ENCODE measurements around the gene LRP8. TPM values are rescaled to one million over a fixed set of nuclear protein-coding genes. Genes with fewer than 3 reads are reported as not detected.

Gene LRP8
- total and polyA plus RNA-seq, 2 of the 4 experiments (the other 2 are of a cell fraction) = 12.0 to 12.1 TPM

- no peaks in the 10 kb centered on the region; the same call in 1 of the 2 replicates for H4K20me1 ChIP-seq (ENCODE audit: insufficient read depth, low read length)
- no peak overlapping the region for H2BK5ac ChIP-seq (ENCODE audit: low read depth, low read length, poor library complexity, severe bottlenecking)
- H2BK20ac ChIP-seq (ENCODE audit: low read depth, low read length) = no peak overlapping the region
- intact Hi-C loops (cut with micrococcal nuclease) = no loop called here
- dilution Hi-C loops (cut with HindIII; ENCODE audit: low sequenced_read_pairs, unreplicated experiment) = no loop called here
- no peaks in the 10 kb centered on the region for H3K9me1 ChIP-seq (ENCODE audit: insufficient read depth, low read length)
- no peak overlapping the region for H4K5ac ChIP-seq (ENCODE audit: low read depth, low read length)
- H3K14ac ChIP-seq (replicated peaks; ENCODE audit: low read depth, low read length) = no peak overlapping the region
- no peak overlapping the region for H3K4me2 ChIP-seq (ENCODE audit: low read depth, low read length)
- H2AK5ac ChIP-seq (ENCODE audit: low read depth, low read length) = no peak overlapping the region
- H3K27me3 ChIP-seq (ENCODE audit: control insufficient read depth, insufficient read depth, low read length) = peaks cover 49% of the 10 kb centered on the region
- ATAC-seq (ENCODE audit: low read depth) (no peak), DNase-seq (no peak)
- H4K8ac ChIP-seq (ENCODE audit: low read depth in 2 of 2, low read length in 2 of 2) = no peak overlapping the region
- H2BK120ac ChIP-seq (ENCODE audit: low read depth, low read length) = no peak overlapping the region
- no peaks in the 10 kb centered on the region for H3K4me1 ChIP-seq (ENCODE audit: control insufficient read depth, insufficient read depth, low read length)
- no peak overlapping the region for H2AFZ ChIP-seq (replicated peaks; ENCODE audit: low read length, poor library complexity)
- no peak overlapping the region for H2BK15ac ChIP-seq (ENCODE audit: low read depth, low read length)
- no peak overlapping the region for H3K4me3 ChIP-seq (ENCODE audit: insufficient read depth, low read depth, low read length)
- no peak overlapping the region for H3K18ac ChIP-seq (ENCODE audit: low read depth, low read length)
- 67% methylated on average over 1 of the region's 9 CpGs; no CpG with 5 or more reads in 1 of the 2 experiments for WGBS, 2 experiments (ENCODE audit: extremely low coverage in 2 of 2, insufficient read length in 1 of 2)
- no peak overlapping the region for H4K91ac ChIP-seq (ENCODE audit: insufficient read depth, low read depth, low read length)
- no peaks in the 10 kb centered on the region for H3K79me1 ChIP-seq (ENCODE audit: low read depth in 1 of 2, low read length in 2 of 2)
- in situ Hi-C loops (cut with MboI; ENCODE audit: low sequenced_read_pairs) = no loop called here
- H3K36me3 ChIP-seq (ENCODE audit: control insufficient read depth, insufficient read depth, low read length) = no peaks in the 10 kb centered on the region
- H3K27ac ChIP-seq (ENCODE audit: insufficient read depth, low read length) = no peak overlapping the region
- ChIA-PET CTCF (no interaction called here), POLR2A (ENCODE audit: unreplicated experiment) (no interaction called here)
- no peak overlapping the region for H2AK9ac ChIP-seq (replicated peaks; ENCODE audit: low read depth, low read length, poor library complexity)
- TF ChIP-seq MAFK (IDR thresholded peaks at IDR 0.05; ENCODE audit: low read depth, low read length) (no peak), CHD1 (IDR thresholded peaks at IDR 0.05; ENCODE audit: low read depth, low read length) (no peak), RCOR1 (IDR thresholded peaks at IDR 0.05; ENCODE audit: insufficient replicate concordance, low read length) (no peak), SMC3 (IDR thresholded peaks at IDR 0.05; ENCODE audit: low read depth, low read length) (no peak), FOS (IDR thresholded peaks at IDR 0.05; ENCODE audit: low read depth, low read length) (no peak), RFX5 (IDR thresholded peaks at IDR 0.05; ENCODE audit: low read depth, low read length) (no peak), POLR2A (IDR thresholded peaks at IDR 0.05; ENCODE audit: low read depth, low read length) (no peak), MXI1 (IDR thresholded peaks at IDR 0.05; ENCODE audit: borderline replicate concordance, low read depth, low read length) (no peak), CEBPB (IDR thresholded peaks at IDR 0.05; ENCODE audit: low read depth, low read length) (no peak), RAD21 (IDR thresholded peaks at IDR 0.05; ENCODE audit: low read length) (no peak), MAZ (IDR thresholded peaks at IDR 0.05; ENCODE audit: borderline replicate concordance, low read depth, low read length) (no peak), CTCF (conservative IDR thresholded peaks at IDR 0.05; ENCODE audit: low read depth, low read length) (no peak), ELK1 (IDR thresholded peaks at IDR 0.05; ENCODE audit: borderline replicate concordance, low read depth, low read length) (no peak), BHLHE40 (IDR thresholded peaks at IDR 0.05; ENCODE audit: low read depth, low read length) (no peak), USF2 (IDR thresholded peaks at IDR 0.05; ENCODE audit: low read depth, low read length) (no peak)
- no peak overlapping the region for H3K56ac ChIP-seq (ENCODE audit: extremely low read depth, insufficient read depth, low read length)
- no peak overlapping the region for H3K9ac ChIP-seq (ENCODE audit: low read depth, low read length)
- H3K23ac ChIP-seq (ENCODE audit: low read depth, low read length) = no peak overlapping the region
- H3K4ac ChIP-seq (ENCODE audit: low read depth, low read length) = no peak overlapping the region
- H3K9me3 ChIP-seq (ENCODE audit: control insufficient read depth, insufficient read depth, low read length) = peaks cover 3% of the 10 kb centered on the region; the same call in 1 of the 2 replicates
- BruUV-seq (replicated peaks) = no TSS peak
These were observed 35.2 kb upstream of the LRP8 start for GRCh38 chr1:53362851-53363642.

Measured in IMR-90 (cell line).